Hepatocyte (in vitro differentiated cells): ENCODE data around the gene CYTH2. TPM values are rescaled to one million over a fixed set of nuclear protein-coding genes. Genes with fewer than 3 reads are reported as not detected.

Experiments used
- DNase-seq: peaks from one replicate; pipeline ENCODE4 v3.0.0-alpha.2; 2016; ENCODE audit warnings: low spot score
- H2AFZ ChIP-seq: fragments of 200-600 bp; sonication (generic); 2 replicates; pipeline ENCODE4 v1.6.0; 2016; ENCODE audit warnings: antibody characterized with exemption, mild to moderate bottlenecking
- H3K27ac ChIP-seq: fragments of 200-600 bp; sonication (generic); 2 replicates; pipeline ENCODE4 v1.5.1; 2016; ENCODE audit warnings: mild to moderate bottlenecking
- H3K27me3 ChIP-seq: fragments of 200-600 bp; sonication (generic); 2 replicates; pipeline ENCODE4 v1.6.1; 2016
- H3K36me3 ChIP-seq: fragments of 200-600 bp; sonication (generic); replicated peaks from 2 replicates; pipeline ENCODE4 v1.5.1; 2016; ENCODE audit warnings: low read depth; ENCODE audit not compliant: insufficient read depth
- H3K4me1 ChIP-seq: fragments of 200-600 bp; sonication (generic); 2 replicates; pipeline ENCODE4 v1.5.1; 2016; ENCODE audit warnings: mild to moderate bottlenecking, moderate library complexity; ENCODE audit not compliant: insufficient read depth
- H3K4me2 ChIP-seq: fragments of 200-600 bp; sonication (generic); 2 replicates; pipeline ENCODE4 v1.6.0; 2016
- H3K4me3 ChIP-seq: fragments of 200-600 bp; sonication (generic); 2 replicates; pipeline ENCODE4 v1.5.1; 2016; ENCODE audit warnings: mild to moderate bottlenecking
- H3K79me2 ChIP-seq: fragments of 200-600 bp; sonication (generic); 2 replicates; pipeline ENCODE4 v1.6.0; 2017; ENCODE audit warnings: mild to moderate bottlenecking
- H3K9me2 ChIP-seq: fragments of 200-600 bp; sonication (generic); replicated peaks from 2 replicates; pipeline ENCODE4 v1.6.0; 2017; ENCODE audit warnings: mild to moderate bottlenecking; ENCODE audit not compliant: insufficient read depth
- H3K9me3 ChIP-seq: fragments of 200-600 bp; sonication (generic); 2 replicates; pipeline ENCODE4 v1.5.1; 2016; ENCODE audit warnings: low read depth, mild to moderate bottlenecking
- H4K20me1 ChIP-seq: fragments of 200-600 bp; sonication (generic); 2 replicates; pipeline ENCODE4 v1.6.0; 2016; ENCODE audit warnings: mild to moderate bottlenecking; ENCODE audit not compliant: insufficient read depth, poor library complexity, severe bottlenecking
- EZH2 ChIP-seq: fragments of 200-600 bp; sonication (generic); IDR thresholded peaks from 2 replicates; pipeline ENCODE4 v1.6.1; 2016; ENCODE audit warnings: antibody characterized with exemption, mild to moderate bottlenecking, borderline replicate concordance
- EZH2phosphoT487 ChIP-seq: fragments of 200-600 bp; sonication (generic); IDR thresholded peaks from one replicate; pipeline ENCODE4 v1.6.1; 2018; ENCODE audit warnings: antibody characterized with exemption, mild to moderate bottlenecking, low read depth, moderate library complexity; ENCODE audit not compliant: unreplicated experiment, severe bottlenecking
- WGBS: methylation state at CpG from one replicate; pipeline ENCODE4 v1.1.6; 2016; ENCODE audit warnings: low lambda C conversion rate; ENCODE audit errors: missing lambda C conversion rate; 5-methylcytosine and 5-hydroxymethylcytosine counted together
- polyA plus RNA-seq: library from polyadenylated mRNA; unstranded; fragments of >200 nt; fragmentation: Nextera tagmentation; extraction: Ambion mirVana; gene quantifications from 2 replicates; pipeline ENCODE4 v1.2.1, GENCODE V29; 2016
- total RNA-seq: library from RNA; depleted of rRNA; stranded (reverse); fragments of >200 nt; gene quantifications from 2 replicates; pipeline ENCODE4 v1.2.3, GENCODE V29; 2014
- TF ChIP-seq, protein P1 (sequence below): fragments of 200-600 bp; sonication (generic); IDR thresholded peaks from 2 replicates; pipeline ENCODE4 v1.5.1; 2016; ENCODE audit warnings: antibody characterized with exemption, mild to moderate bottlenecking; ENCODE audit not compliant: poor library complexity

Gene CYTH2
- total and polyA plus RNA-seq, 2 experiments from 2014 or later = 63.1 to 80.1 TPM

DNA sequence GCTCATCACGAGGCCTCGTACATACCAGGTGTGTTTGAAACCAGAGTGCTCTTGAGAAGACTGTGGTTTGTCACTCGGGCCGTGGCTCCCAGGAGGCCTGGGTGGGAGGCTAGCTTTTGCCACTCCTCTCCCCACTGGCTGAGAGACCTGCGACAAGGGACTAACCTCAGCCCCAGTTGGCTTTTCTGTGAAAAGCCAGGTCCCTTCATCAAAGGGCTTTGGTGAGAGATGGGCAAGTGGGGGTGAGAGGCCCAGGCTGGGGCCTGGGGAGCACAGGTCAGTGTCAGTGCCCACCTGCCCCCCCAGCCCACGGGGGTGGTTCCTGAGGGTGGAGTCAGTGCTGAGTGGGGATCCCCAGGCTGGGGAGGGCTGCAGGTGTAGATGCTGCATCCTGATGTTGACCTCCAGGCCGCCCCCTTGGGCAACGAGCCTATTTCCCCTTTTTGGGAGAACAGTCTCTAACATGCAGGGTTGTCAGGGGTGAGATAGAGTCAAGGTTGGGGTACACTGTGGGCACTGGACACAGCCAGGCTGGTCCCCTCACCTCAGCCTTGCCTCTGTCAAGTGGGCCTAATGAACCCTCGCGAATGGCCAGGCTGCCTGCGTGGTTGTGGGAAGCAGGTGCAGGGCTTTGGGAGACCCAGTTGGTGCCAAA lies 13.1 kb upstream of the CYTH2 start:
- no peak for TF ChIP-seq EZH2
- no peak for TF ChIP-seq EZH2phosphoT487
- TF ChIP-seq, protein P1, sequence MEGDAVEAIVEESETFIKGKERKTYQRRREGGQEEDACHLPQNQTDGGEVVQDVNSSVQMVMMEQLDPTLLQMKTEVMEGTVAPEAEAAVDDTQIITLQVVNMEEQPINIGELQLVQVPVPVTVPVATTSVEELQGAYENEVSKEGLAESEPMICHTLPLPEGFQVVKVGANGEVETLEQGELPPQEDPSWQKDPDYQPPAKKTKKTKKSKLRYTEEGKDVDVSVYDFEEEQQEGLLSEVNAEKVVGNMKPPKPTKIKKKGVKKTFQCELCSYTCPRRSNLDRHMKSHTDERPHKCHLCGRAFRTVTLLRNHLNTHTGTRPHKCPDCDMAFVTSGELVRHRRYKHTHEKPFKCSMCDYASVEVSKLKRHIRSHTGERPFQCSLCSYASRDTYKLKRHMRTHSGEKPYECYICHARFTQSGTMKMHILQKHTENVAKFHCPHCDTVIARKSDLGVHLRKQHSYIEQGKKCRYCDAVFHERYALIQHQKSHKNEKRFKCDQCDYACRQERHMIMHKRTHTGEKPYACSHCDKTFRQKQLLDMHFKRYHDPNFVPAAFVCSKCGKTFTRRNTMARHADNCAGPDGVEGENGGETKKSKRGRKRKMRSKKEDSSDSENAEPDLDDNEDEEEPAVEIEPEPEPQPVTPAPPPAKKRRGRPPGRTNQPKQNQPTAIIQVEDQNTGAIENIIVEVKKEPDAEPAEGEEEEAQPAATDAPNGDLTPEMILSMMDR = no peak
- no peaks in the 10 kb centered on the region for H3K9me2 ChIP-seq
- no peak overlapping the region for H3K4me2 ChIP-seq
- no peak overlapping the region for H3K4me3 ChIP-seq
- H3K9me3 ChIP-seq = no peaks in the 10 kb centered on the region
- no peaks in the 10 kb centered on the region for H3K79me2 ChIP-seq
- no peak for DNase-seq
- WGBS = 95% methylated on average over 11 of the region's 11 CpGs
- no peak overlapping the region for H3K27ac ChIP-seq
- no peaks in the 10 kb centered on the region for H3K36me3 ChIP-seq
- H3K27me3 ChIP-seq = no peaks in the 10 kb centered on the region
- no peaks in the 10 kb centered on the region for H3K4me1 ChIP-seq
- H4K20me1 ChIP-seq = no peaks in the 10 kb centered on the region
- H2AFZ ChIP-seq = no peak overlapping the region

- H3K27ac ChIP-seq = no peak overlapping the region
- H3K4me3 ChIP-seq = no peak overlapping the region
- no peaks in the 10 kb centered on the region for H3K79me2 ChIP-seq
- H3K4me2 ChIP-seq = no peak overlapping the region
- H3K9me2 ChIP-seq = no peaks in the 10 kb centered on the region
- WGBS = 96% methylated on average over 4 of the region's 4 CpGs
- H2AFZ ChIP-seq = no peak overlapping the region
- H3K27me3 ChIP-seq = no peaks in the 10 kb centered on the region
- no peaks in the 10 kb centered on the region for H4K20me1 ChIP-seq
- H3K4me1 ChIP-seq = no peaks in the 10 kb centered on the region
- TF ChIP-seq EZH2phosphoT487 = no peak
- TF ChIP-seq, protein P1 = no peak
- TF ChIP-seq EZH2 = no peak
- H3K36me3 ChIP-seq = no peaks in the 10 kb centered on the region
- DNase-seq = no peak
- H3K9me3 ChIP-seq = no peaks in the 10 kb centered on the region
Observed at GRCh38 chr19:48456864-48457263, 12.3 kb upstream of the CYTH2 start.

DNA sequence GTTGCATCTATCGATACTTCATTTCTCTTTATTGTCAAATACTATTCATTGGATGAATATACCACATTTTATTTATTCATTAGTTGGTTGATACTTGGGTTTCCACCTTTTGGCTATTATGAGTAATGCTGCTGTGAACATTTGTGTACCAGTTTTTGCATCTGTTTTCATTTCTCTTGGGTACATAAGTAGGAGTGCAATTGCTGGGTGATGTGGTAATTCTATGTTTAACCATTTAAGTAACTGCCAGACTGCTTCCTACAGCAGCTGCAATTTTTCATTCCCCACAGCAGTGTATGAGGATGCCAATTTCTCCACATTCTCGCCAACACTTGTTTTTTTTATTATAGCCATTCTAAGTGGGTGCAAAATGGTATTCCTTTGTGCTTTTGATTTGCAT lies 11.2 kb upstream of the CYTH2 start:
- no peaks in the 10 kb centered on the region for H3K9me2 ChIP-seq
- H3K27me3 ChIP-seq = no peaks in the 10 kb centered on the region
- H3K79me2 ChIP-seq = no peaks in the 10 kb centered on the region
- no peak overlapping the region for H3K4me2 ChIP-seq
- no peak for DNase-seq
- no peak overlapping the region for H3K4me3 ChIP-seq
- TF ChIP-seq EZH2phosphoT487 (no peak), EZH2 (no peak)
- TF ChIP-seq, protein P1 = no peak
- no peaks in the 10 kb centered on the region for H3K9me3 ChIP-seq
- WGBS = 100% methylated on average over 2 of the region's 2 CpGs
- no peak overlapping the region for H3K27ac ChIP-seq
- no peak overlapping the region for H2AFZ ChIP-seq
- H4K20me1 ChIP-seq = no peaks in the 10 kb centered on the region
- H3K4me1 ChIP-seq = no peaks in the 10 kb centered on the region
- H3K36me3 ChIP-seq = no peaks in the 10 kb centered on the region
